Muscle layer of colon (tissue), 2 donors: ENCODE data around the gene VSTM4.

Experiments used
- H3K27ac ChIP-seq: one replicate; pipeline ENCODE4 v1.7.0; 2013; ENCODE audit warnings: low read depth, mild to moderate bottlenecking, low read length, moderate library complexity
- H3K27me3 ChIP-seq, 2 donors: one replicate each; pipeline ENCODE4 v1.7.0; 2013; ENCODE audit warnings: low read length in 2 of 2, mild to moderate bottlenecking in 2 of 2; ENCODE audit not compliant: insufficient read depth in 2 of 2, control insufficient read depth in 1 of 2
- H3K36me3 ChIP-seq: one replicate; pipeline ENCODE4 v1.7.0; 2013; ENCODE audit warnings: mild to moderate bottlenecking, low read length; ENCODE audit not compliant: insufficient read depth
- H3K4me1 ChIP-seq: one replicate; pipeline ENCODE4 v1.7.0; 2013; ENCODE audit warnings: mild to moderate bottlenecking, low read length; ENCODE audit not compliant: insufficient read depth
- H3K4me3 ChIP-seq, 2 donors: one replicate each; pipeline ENCODE4 v1.7.0; 2013; ENCODE audit warnings: low read length in 2 of 2, low read depth in 1 of 2, mild to moderate bottlenecking in 1 of 2, moderate library complexity in 1 of 2
- H3K9ac ChIP-seq: one replicate; pipeline ENCODE4 v1.7.0; 2013; ENCODE audit warnings: low read length
- H3K9me3 ChIP-seq: one replicate; pipeline ENCODE4 v1.7.0; 2013; ENCODE audit warnings: mild to moderate bottlenecking, low read length
- donor health status: abdominal sarcoma.
- donor health status: Adenocarcinoma of cecum.

VSTM4 gene

GRCh38 chr10:49075743-49076142, 39.6 kb downstream of the VSTM4 start:
- peaks cover 16% of the 10 kb centered on the region for H3K4me1 ChIP-seq
- peaks cover 31% of the 10 kb centered on the region for H3K36me3 ChIP-seq
- H3K27me3 ChIP-seq, result no peaks in the 10 kb centered on the region

GRCh38 chr10:49074836-49075682, 40.3 kb downstream of the VSTM4 start:
- Histone ChIP-seq H3K27ac (no peak overlapping the region), H3K9me3 (no peaks in the 10 kb centered on the region), H3K36me3 (peaks cover 31% of the 10 kb centered on the region), H3K4me3 (no peak overlapping the region), H3K4me1 (peaks cover 14% of the 10 kb centered on the region), H3K9ac (no peak overlapping the region), H3K27me3 (no peaks in the 10 kb centered on the region)

More at GRCh38 chr10:49075743-49076142, 39.6 kb downstream of the VSTM4 start:
- Histone ChIP-seq H3K9ac (no peak overlapping the region), H3K9me3 (no peaks in the 10 kb centered on the region), H3K27ac (no peak overlapping the region), H3K4me3 (no peak overlapping the region)

GRCh38 chr10:49072166-49072885, 43.0 kb downstream of the VSTM4 start:
- H3K4me1 ChIP-seq, result peaks cover 13% of the 10 kb centered on the region
- no peak overlapping the region for H3K9ac ChIP-seq
- no peak overlapping the region for H3K4me3 ChIP-seq
- H3K27ac ChIP-seq, result no peak overlapping the region
- no peaks in the 10 kb centered on the region for H3K27me3 ChIP-seq
- H3K9me3 ChIP-seq, result no peaks in the 10 kb centered on the region
- peaks cover 31% of the 10 kb centered on the region for H3K36me3 ChIP-seq

GRCh38 chr10:49071160-49071761, 44.1 kb downstream of the VSTM4 start:
- H3K4me1 ChIP-seq, result peaks cover 13% of the 10 kb centered on the region
- no peak overlapping the region for H3K27ac ChIP-seq
- H3K9me3 ChIP-seq, result no peaks in the 10 kb centered on the region
- H3K27me3 ChIP-seq, result no peaks in the 10 kb centered on the region
- H3K36me3 ChIP-seq, result peaks cover 27% of the 10 kb centered on the region
- no peak overlapping the region for H3K4me3 ChIP-seq
- no peak overlapping the region for H3K9ac ChIP-seq

GRCh38 chr10:49070701-49071100, 44.6 kb downstream of the VSTM4 start:
- Histone ChIP-seq H3K9ac (no peak overlapping the region), H3K27ac (no peak overlapping the region), H3K27me3 (no peaks in the 10 kb centered on the region), H3K36me3 (peaks cover 21% of the 10 kb centered on the region), H3K4me3 (no peak overlapping the region), H3K4me1 (peaks cover 13% of the 10 kb centered on the region), H3K9me3 (no peaks in the 10 kb centered on the region)

GRCh38 chr10:49068672-49069217, 46.6 kb downstream of the VSTM4 start:
- H3K9ac ChIP-seq, result no peak overlapping the region
- peaks cover 13% of the 10 kb centered on the region for H3K4me1 ChIP-seq
- H3K27ac ChIP-seq, result no peak overlapping the region
- peaks cover 13% of the 10 kb centered on the region for H3K36me3 ChIP-seq
- no peaks in the 10 kb centered on the region for H3K27me3 ChIP-seq
- H3K4me3 ChIP-seq, result no peak overlapping the region
- H3K9me3 ChIP-seq, result no peaks in the 10 kb centered on the region

GRCh38 chr10:49068209-49068608, 47.1 kb downstream of the VSTM4 start:
- Histone ChIP-seq H3K4me3 (no peak overlapping the region), H3K27ac (no peak overlapping the region), H3K4me1 (peaks cover 13% of the 10 kb centered on the region), H3K27me3 (no peaks in the 10 kb centered on the region), H3K9me3 (no peaks in the 10 kb centered on the region), H3K36me3 (peaks cover 15% of the 10 kb centered on the region), H3K9ac (no peak overlapping the region)

- Histone ChIP-seq H3K27me3 (no peaks in the 10 kb centered on the region), H3K4me3 (no peak overlapping the region), H3K36me3 (peaks cover 9% of the 10 kb centered on the region), H3K27ac (no peak overlapping the region), H3K4me1 (peaks cover 13% of the 10 kb centered on the region), H3K9me3 (no peaks in the 10 kb centered on the region), H3K9ac (no peak overlapping the region)
Observed at GRCh38 chr10:49066944-49067730, 48.2 kb downstream of the VSTM4 start.

- Histone ChIP-seq H3K27me3 (no peaks in the 10 kb centered on the region), H3K4me1 (peaks cover 7% of the 10 kb centered on the region), H3K36me3 (peaks cover 9% of the 10 kb centered on the region), H3K9me3 (no peaks in the 10 kb centered on the region), H3K27ac (no peak overlapping the region), H3K4me3 (no peak overlapping the region), H3K9ac (no peak overlapping the region)
Observed at GRCh38 chr10:49062229-49062628, 53.1 kb downstream of the VSTM4 start.

- Histone ChIP-seq H3K36me3 (peaks cover 9% of the 10 kb centered on the region), H3K4me1 (peaks cover 7% of the 10 kb centered on the region), H3K27me3 (no peaks in the 10 kb centered on the region), H3K9me3 (no peaks in the 10 kb centered on the region), H3K4me3 (no peak overlapping the region), H3K27ac (no peak overlapping the region), H3K9ac (no peak overlapping the region)
Observed at GRCh38 chr10:49061667-49062066, 53.7 kb downstream of the VSTM4 start.
